ENCODE results near the gene TERB2. TPM values are rescaled to one million over a fixed set of nuclear protein-coding genes. Genes with fewer than 3 reads are reported as not detected.
"Not testable (repeated sequence)": the region's sequence is repeated elsewhere in the genome, so short reads cannot be mapped to it uniquely, and the experiment has no call there.

TERB2 gene
- total RNA-seq, 1 experiment from 2014 or later, result not detected

DNA sequence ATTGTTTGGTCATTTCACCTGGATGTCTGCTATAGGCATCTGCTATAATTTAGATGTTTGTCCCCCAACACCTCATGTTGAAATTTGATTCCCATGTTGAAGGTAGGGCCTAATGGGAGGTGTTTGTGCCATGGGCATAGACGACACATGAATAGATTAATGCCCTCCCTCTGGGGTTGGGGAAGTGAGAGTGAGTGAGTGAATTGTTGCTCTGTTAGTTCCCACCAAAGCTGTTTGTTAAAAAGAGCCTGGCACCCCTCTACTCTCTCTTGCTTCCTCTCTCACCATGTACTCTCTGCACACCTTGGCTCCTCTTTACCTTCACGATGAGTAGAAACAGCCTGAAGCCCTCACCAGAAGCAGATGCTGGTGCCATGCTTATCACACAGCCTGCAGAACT, 42.6 kb downstream of the TERB2 start:
- Histone ChIP-seq H3K36me3 (ENCODE audit: control insufficient read depth in 1 of 2, insufficient read depth in 2 of 2, low read length in 2 of 2) (no peaks in the 10 kb centered on the region), H3K9me3 (ENCODE audit: control insufficient read depth in 1 of 2, insufficient read depth in 1 of 2, low read depth in 1 of 2, low read length in 2 of 2) (no peaks in the 10 kb centered on the region), H3K9ac (ENCODE audit: low read length) (no peak overlapping the region), H3K27ac (ENCODE audit: low read depth, low read length) (no peak overlapping the region), H3K4me2 (ENCODE audit: low read length) (no peak overlapping the region), H2AFZ (ENCODE audit: low read depth, low read length, poor library complexity, severe bottlenecking) (no peak overlapping the region), H3K4me3 (replicated peaks in 1 of 2; ENCODE audit: low read depth in 1 of 2, low read length in 2 of 2) (no peak overlapping the region), H3K79me2 (ENCODE audit: insufficient read depth, low read length) (no peaks in the 10 kb centered on the region), H3K27me3 (ENCODE audit: insufficient read depth, low read length) (no peaks in the 10 kb centered on the region), H3K4me1 (ENCODE audit: control insufficient read depth in 1 of 2, insufficient read depth in 2 of 2, low read length in 2 of 2) (no peaks in the 10 kb centered on the region), H3K9me2 (ENCODE audit: insufficient read depth) (no peaks in the 10 kb centered on the region), H4K20me1 (ENCODE audit: insufficient read depth) (no peaks in the 10 kb centered on the region)
- CTCF ChIA-PET, result no interaction called here
- POLR2A ChIA-PET, result no interaction called here
- RAD21 ChIA-PET (ENCODE audit: low non-redundant PET in 1 of 2, low total read pairs in 2 of 2, uncharacterized antibody in 2 of 2, unreplicated experiment in 2 of 2), result no interaction called here
- intact Hi-C loops (cut with micrococcal nuclease), result no loop called here
- ATAC-seq (no peak), DNase-seq (ENCODE audit: low read depth, low spot score) (no peak)
- TF ChIP-seq ELF1 (IDR thresholded peaks at IDR 0.05; ENCODE audit: borderline replicate concordance, low read depth), result no peak
- no peak for TF ChIP-seq POLR2AphosphoS5 (IDR thresholded peaks at IDR 0.05; ENCODE audit: low read depth, low read length)
- no peak for TF ChIP-seq SIN3A (IDR thresholded peaks at IDR 0.05; ENCODE audit: low read depth)
- no peak for TF ChIP-seq EZH2 (IDR thresholded peaks at IDR 0.05)
- TF ChIP-seq JUND (IDR thresholded peaks at IDR 0.05), result no peak
- TF ChIP-seq, protein P1, sequence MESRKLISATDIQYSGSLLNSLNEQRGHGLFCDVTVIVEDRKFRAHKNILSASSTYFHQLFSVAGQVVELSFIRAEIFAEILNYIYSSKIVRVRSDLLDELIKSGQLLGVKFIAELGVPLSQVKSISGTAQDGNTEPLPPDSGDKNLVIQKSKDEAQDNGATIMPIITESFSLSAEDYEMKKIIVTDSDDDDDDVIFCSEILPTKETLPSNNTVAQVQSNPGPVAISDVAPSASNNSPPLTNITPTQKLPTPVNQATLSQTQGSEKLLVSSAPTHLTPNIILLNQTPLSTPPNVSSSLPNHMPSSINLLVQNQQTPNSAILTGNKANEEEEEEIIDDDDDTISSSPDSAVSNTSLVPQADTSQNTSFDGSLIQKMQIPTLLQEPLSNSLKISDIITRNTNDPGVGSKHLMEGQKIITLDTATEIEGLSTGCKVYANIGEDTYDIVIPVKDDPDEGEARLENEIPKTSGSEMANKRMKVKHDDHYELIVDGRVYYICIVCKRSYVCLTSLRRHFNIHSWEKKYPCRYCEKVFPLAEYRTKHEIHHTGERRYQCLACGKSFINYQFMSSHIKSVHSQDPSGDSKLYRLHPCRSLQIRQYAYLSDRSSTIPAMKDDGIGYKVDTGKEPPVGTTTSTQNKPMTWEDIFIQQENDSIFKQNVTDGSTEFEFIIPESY (IDR thresholded peaks at IDR 0.05; ENCODE audit: extremely low read depth, insufficient replicate concordance, low read length), result no peak
- TF ChIP-seq, protein P2, sequence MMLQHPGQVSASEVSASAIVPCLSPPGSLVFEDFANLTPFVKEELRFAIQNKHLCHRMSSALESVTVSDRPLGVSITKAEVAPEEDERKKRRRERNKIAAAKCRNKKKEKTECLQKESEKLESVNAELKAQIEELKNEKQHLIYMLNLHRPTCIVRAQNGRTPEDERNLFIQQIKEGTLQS (IDR thresholded peaks at IDR 0.05), result no peak
- no peak for TF ChIP-seq EZH2phosphoT487 (IDR thresholded peaks at IDR 0.05; ENCODE audit: borderline replicate concordance)
- TF ChIP-seq, protein P3, sequence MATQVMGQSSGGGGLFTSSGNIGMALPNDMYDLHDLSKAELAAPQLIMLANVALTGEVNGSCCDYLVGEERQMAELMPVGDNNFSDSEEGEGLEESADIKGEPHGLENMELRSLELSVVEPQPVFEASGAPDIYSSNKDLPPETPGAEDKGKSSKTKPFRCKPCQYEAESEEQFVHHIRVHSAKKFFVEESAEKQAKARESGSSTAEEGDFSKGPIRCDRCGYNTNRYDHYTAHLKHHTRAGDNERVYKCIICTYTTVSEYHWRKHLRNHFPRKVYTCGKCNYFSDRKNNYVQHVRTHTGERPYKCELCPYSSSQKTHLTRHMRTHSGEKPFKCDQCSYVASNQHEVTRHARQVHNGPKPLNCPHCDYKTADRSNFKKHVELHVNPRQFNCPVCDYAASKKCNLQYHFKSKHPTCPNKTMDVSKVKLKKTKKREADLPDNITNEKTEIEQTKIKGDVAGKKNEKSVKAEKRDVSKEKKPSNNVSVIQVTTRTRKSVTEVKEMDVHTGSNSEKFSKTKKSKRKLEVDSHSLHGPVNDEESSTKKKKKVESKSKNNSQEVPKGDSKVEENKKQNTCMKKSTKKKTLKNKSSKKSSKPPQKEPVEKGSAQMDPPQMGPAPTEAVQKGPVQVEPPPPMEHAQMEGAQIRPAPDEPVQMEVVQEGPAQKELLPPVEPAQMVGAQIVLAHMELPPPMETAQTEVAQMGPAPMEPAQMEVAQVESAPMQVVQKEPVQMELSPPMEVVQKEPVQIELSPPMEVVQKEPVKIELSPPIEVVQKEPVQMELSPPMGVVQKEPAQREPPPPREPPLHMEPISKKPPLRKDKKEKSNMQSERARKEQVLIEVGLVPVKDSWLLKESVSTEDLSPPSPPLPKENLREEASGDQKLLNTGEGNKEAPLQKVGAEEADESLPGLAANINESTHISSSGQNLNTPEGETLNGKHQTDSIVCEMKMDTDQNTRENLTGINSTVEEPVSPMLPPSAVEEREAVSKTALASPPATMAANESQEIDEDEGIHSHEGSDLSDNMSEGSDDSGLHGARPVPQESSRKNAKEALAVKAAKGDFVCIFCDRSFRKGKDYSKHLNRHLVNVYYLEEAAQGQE (IDR thresholded peaks at IDR 0.05; ENCODE audit: low read depth), result no peak
- no peak for TF ChIP-seq CBX3 (IDR thresholded peaks at IDR 0.05; ENCODE audit: low read depth)
- TF ChIP-seq, protein P4, sequence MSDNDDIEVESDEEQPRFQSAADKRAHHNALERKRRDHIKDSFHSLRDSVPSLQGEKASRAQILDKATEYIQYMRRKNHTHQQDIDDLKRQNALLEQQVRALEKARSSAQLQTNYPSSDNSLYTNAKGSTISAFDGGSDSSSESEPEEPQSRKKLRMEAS (IDR thresholded peaks at IDR 0.05), result no peak
- BruUV-seq (replicated peaks), result no TSS peak

DNA sequence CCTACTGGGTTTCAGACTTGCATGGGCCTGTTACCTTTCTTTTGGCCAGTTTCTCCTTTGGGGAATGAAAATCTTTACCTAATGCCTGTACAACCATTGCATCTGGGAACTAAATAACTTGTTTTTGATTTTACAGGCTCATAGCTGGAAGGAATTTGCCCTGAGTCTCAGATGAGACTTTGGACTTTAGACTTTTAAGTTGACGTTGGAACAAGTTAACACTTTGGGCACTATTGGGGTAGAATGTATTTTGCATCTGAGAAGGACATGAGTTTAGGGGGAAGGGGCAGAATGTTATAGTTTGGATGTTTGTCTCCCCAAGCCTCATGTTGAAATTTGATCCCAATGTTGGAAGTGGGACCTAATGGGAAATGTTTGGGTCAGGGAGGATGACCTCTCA, 44.7 kb downstream of the TERB2 start:
- H3K4me2 ChIP-seq (ENCODE audit: low read length); H3K79me2 ChIP-seq (ENCODE audit: insufficient read depth, low read length); ATAC-seq; H3K36me3 ChIP-seq (ENCODE audit: control insufficient read depth in 1 of 2, insufficient read depth in 2 of 2, low read length in 2 of 2); RAD21 ChIA-PET (ENCODE audit: low non-redundant PET in 1 of 2, low total read pairs in 2 of 2, uncharacterized antibody in 2 of 2, unreplicated experiment in 2 of 2); intact Hi-C loops (cut with micrococcal nuclease); H2AFZ ChIP-seq (ENCODE audit: low read depth, low read length, poor library complexity, severe bottlenecking); H3K4me3 ChIP-seq (replicated peaks in 1 of 2; ENCODE audit: low read depth in 1 of 2, low read length in 2 of 2); CTCF ChIA-PET; H3K27ac ChIP-seq (ENCODE audit: low read depth, low read length); POLR2A ChIA-PET; BruUV-seq (replicated peaks); H3K9ac ChIP-seq (ENCODE audit: low read length); DNase-seq (ENCODE audit: low read depth, low spot score); H3K9me2 ChIP-seq (ENCODE audit: insufficient read depth); H3K27me3 ChIP-seq (ENCODE audit: insufficient read depth, low read length); H3K9me3 ChIP-seq (ENCODE audit: control insufficient read depth in 1 of 2, insufficient read depth in 1 of 2, low read depth in 1 of 2, low read length in 2 of 2); H4K20me1 ChIP-seq (ENCODE audit: insufficient read depth); H3K4me1 ChIP-seq (ENCODE audit: control insufficient read depth in 1 of 2, insufficient read depth in 2 of 2, low read length in 2 of 2): not testable (repeated sequence)
